Gastrocnemius medialis (tissue), 4 donors: ENCODE results near the gene MMEL1.

ENCODE experiments used
- CTCF ChIP-seq, 5 experiments: fragments of 450-650 bp in 3 of 5; fragments of 200-600 bp in 2 of 5; sonication (generic) in 2 of 5; IDR thresholded peaks in 4 of 5; conservative IDR thresholded peaks in 1 of 5; 1 replicate in 4 of 5; 2 replicates in 1 of 5; pipeline ENCODE4 v1.5.1; 2016 to 2019; ENCODE audit warnings: antibody characterized with exemption in 5 of 5, mild to moderate bottlenecking in 3 of 5, moderate library complexity in 3 of 5
- POLR2A ChIP-seq, 2 donors: fragments of 450-650 bp; IDR thresholded peaks; one replicate each; pipeline ENCODE4 v1.6.1; 2017; ENCODE audit warnings: antibody characterized with exemption in 2 of 2, mild to moderate bottlenecking in 2 of 2, moderate library complexity in 2 of 2

GRCh38 chr1:2606881-2607621, 25.8 kb downstream of the MMEL1 start:
- TF ChIP-seq POLR2A (IDR thresholded peaks at IDR 0.05) (no peak), CTCF (IDR thresholded peaks at IDR 0.05 in 4 of 5, conservative IDR thresholded peaks at IDR 0.05 in 1 of 5) (no peak)
